ENCODE results near the gene CYP21A2. TPM values are rescaled to one million over a fixed set of nuclear protein-coding genes. Genes with fewer than 3 reads are reported as not detected.

Gene CYP21A2
- total RNA-seq, 1 donor from 2014 or later: 0.64 TPM

DNA sequence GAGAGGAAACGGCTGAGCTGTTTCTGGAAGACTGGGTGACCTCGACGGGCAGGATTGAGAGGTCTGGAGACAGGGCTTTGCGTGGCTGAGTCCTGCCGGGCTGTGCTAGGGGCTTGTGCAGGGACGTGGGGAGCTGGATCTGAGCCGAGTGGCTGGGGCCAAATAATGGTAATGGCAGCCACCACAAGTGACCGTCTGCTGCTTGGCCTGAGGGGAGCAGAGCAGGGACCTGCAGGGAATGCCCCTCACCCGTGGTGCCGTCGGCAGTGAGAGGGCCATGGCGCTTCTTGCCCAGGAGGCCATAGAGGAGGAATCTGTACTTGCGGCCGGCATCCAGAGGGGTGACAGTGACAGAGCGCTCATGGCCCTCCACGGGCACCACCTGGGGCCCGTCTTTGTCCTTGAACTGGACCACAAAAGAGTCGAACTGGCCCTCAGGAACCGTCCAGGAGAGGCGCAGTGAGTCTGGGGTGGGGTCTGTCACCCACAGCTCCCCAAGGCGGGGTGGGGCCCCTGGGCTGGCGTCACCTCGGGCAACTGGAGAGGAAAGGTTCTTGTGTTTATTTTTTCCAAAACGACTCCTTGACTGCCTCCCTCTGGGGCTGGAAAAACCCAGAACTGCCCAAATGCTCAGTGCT is 31.8 kb downstream of the CYP21A2 start:
- no peak overlapping the region for H3K27ac Mint-ChIP-seq (ENCODE audit: unreplicated experiment)
- peaks cover 10% of the 10 kb centered on the region for H3K9me3 Mint-ChIP-seq (ENCODE audit: unreplicated experiment)

DNA sequence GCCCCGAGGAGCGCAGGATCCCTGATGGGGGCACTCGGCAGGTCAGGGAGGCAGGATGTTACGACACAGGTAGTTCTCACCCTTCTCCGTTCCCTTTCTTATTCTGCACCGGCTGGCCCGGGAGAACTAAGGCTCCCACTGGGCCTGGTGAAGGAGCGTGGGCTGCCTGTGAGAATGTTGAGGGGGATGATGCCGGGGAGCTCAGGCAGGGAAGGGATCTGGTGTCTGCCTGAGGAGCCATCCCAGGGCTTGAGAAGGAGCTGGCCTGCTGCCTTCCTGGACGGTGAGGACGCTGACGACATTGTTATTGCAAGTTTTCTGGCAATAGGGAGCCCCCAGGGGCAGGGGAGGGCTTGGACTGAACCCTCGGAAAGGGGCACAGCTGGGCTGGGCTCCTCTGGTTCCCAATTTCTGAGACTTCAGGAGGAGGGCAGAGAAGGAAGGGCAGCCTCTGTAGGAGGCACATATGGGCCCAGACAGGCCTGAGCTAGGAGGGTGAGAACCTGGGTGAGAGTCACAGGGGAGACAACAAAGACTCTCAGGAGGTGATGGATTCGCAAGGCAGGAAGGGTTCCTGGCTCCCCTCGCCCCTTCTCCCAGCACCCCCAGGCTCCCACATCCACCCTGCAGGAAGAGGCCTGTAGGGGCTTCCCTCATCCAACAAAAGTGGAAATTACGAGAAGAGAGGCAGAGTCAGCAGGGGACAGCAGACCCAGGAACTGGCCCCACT is 32.8 kb downstream of the CYP21A2 start:
- Mint-ChIP-seq H3K36me3 (ENCODE audit: unreplicated experiment) (no peaks in the 10 kb centered on the region), H3K4me3 (ENCODE audit: unreplicated experiment) (no peak overlapping the region), H3K4me1 (ENCODE audit: low read depth, unreplicated experiment) (peaks cover 21% of the 10 kb centered on the region), H3K27ac (ENCODE audit: unreplicated experiment) (no peak overlapping the region), H3K9me3 (ENCODE audit: unreplicated experiment) (peaks cover 10% of the 10 kb centered on the region), H3K27me3 (ENCODE audit: unreplicated experiment) (peaks cover 20% of the 10 kb centered on the region)
- no peak for DNase-seq
- TF ChIP-seq, protein P1, sequence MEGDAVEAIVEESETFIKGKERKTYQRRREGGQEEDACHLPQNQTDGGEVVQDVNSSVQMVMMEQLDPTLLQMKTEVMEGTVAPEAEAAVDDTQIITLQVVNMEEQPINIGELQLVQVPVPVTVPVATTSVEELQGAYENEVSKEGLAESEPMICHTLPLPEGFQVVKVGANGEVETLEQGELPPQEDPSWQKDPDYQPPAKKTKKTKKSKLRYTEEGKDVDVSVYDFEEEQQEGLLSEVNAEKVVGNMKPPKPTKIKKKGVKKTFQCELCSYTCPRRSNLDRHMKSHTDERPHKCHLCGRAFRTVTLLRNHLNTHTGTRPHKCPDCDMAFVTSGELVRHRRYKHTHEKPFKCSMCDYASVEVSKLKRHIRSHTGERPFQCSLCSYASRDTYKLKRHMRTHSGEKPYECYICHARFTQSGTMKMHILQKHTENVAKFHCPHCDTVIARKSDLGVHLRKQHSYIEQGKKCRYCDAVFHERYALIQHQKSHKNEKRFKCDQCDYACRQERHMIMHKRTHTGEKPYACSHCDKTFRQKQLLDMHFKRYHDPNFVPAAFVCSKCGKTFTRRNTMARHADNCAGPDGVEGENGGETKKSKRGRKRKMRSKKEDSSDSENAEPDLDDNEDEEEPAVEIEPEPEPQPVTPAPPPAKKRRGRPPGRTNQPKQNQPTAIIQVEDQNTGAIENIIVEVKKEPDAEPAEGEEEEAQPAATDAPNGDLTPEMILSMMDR (IDR thresholded peaks at IDR 0.05; ENCODE audit: partially characterized antibody, unreplicated experiment): no peak

More for the DNA sequence above, 31.8 kb downstream of the CYP21A2 start:
- Mint-ChIP-seq H3K27me3 (ENCODE audit: unreplicated experiment) (peaks cover 16% of the 10 kb centered on the region), H3K36me3 (ENCODE audit: unreplicated experiment) (no peaks in the 10 kb centered on the region), H3K4me1 (ENCODE audit: low read depth, unreplicated experiment) (peaks cover 15% of the 10 kb centered on the region), H3K4me3 (ENCODE audit: unreplicated experiment) (no peak overlapping the region)
- TF ChIP-seq, protein P1 (IDR thresholded peaks at IDR 0.05; ENCODE audit: partially characterized antibody, unreplicated experiment): no peak
- DNase-seq: no peak

DNA sequence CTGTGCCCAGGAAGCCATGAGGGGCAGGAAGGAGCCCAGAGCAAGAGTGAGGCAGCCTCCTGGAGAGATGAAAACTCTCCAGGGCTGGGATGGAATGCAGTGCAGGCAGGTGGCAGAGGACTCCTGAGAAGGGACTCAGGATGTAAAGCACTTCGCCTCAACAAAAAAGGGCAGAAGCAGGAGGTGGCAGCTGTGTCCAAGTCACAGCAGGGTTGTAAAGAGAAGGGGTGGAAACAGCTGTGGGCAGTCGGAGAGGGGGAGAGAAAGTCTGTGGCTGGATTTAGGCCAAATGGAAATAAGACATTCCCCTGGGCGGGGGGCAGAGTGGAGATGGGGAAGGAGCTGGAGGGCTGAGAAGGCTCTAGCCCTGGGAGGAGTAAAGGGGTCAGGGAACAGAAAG is 34.9 kb downstream of the CYP21A2 start:
- H3K9me3 Mint-ChIP-seq (ENCODE audit: unreplicated experiment): peaks cover 8% of the 10 kb centered on the region
- peak overlapping the region; percentile 19 for H3K27ac Mint-ChIP-seq (ENCODE audit: unreplicated experiment)
- peaks cover 20% of the 10 kb centered on the region for H3K27me3 Mint-ChIP-seq (ENCODE audit: unreplicated experiment)
- TF ChIP-seq, protein P1 (IDR thresholded peaks at IDR 0.05; ENCODE audit: partially characterized antibody, unreplicated experiment): no peak
- peak overlapping the region; percentile 58 for H3K4me3 Mint-ChIP-seq (ENCODE audit: unreplicated experiment)
- H3K36me3 Mint-ChIP-seq (ENCODE audit: unreplicated experiment): no peaks in the 10 kb centered on the region
- peak; percentile 59 for DNase-seq
- H3K4me1 Mint-ChIP-seq (ENCODE audit: low read depth, unreplicated experiment): peaks cover 21% of the 10 kb centered on the region

DNA sequence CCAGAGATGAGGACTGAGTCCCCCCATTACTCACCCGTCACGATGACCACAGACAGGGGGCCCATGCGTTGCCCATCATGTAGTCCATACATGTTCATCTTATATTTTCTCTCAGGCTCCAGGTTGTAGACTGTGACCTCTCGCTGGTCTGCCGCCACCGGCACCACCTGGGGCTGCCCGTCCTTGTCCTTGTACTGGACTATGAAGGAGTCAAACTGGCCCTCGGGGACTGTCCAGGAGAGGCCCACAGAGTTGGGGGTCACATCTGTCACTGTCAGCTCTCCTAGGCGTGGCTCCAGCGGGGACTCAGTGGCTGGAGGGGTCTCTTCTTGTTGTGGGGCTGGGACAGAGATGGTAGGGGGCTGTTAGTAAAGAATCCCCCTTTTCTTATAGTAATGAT is 35.4 kb downstream of the CYP21A2 start:
- Mint-ChIP-seq H3K27ac (ENCODE audit: unreplicated experiment) (no peak overlapping the region), H3K9me3 (ENCODE audit: unreplicated experiment) (peaks cover 8% of the 10 kb centered on the region), H3K4me1 (ENCODE audit: low read depth, unreplicated experiment) (peaks cover 21% of the 10 kb centered on the region), H3K27me3 (ENCODE audit: unreplicated experiment) (peaks cover 20% of the 10 kb centered on the region), H3K4me3 (ENCODE audit: unreplicated experiment) (peak overlapping the region; percentile 11), H3K36me3 (ENCODE audit: unreplicated experiment) (no peaks in the 10 kb centered on the region)
- TF ChIP-seq, protein P1 (IDR thresholded peaks at IDR 0.05; ENCODE audit: partially characterized antibody, unreplicated experiment): no peak
- DNase-seq: no peak

DNA sequence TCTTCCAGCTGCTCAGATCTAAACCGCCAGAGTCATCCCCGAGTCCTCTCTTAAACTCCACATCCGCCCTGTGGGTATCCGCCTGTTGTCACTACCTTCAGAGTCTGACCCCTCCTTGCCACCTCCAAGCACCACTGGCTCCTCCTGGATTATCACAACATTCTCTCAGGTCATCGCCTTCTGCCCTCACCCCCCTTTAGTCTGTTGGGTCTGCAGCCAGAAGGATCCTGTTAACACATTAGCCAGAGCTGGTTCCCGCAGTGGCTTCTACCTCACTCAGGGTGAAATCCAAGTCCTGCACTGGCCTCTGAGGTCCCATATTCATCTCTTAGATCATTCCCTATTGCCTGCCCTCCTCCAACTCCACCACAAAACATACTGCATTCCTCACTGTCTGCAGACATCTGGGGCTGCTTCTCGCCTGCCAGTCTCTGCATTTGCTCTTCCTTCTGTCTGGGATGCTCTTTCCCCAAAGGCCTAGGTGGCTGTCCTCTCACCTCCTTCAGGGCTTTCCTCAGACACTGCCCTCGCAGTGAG is 36.8 kb downstream of the CYP21A2 start:
- peaks cover 5% of the 10 kb centered on the region for H3K9me3 Mint-ChIP-seq (ENCODE audit: unreplicated experiment)
- TF ChIP-seq, protein P1 (IDR thresholded peaks at IDR 0.05; ENCODE audit: partially characterized antibody, unreplicated experiment): no peak

More for the DNA sequence above, 36.8 kb downstream of the CYP21A2 start:
- DNase-seq: no peak
- no peaks in the 10 kb centered on the region for H3K36me3 Mint-ChIP-seq (ENCODE audit: unreplicated experiment)
- H3K27ac Mint-ChIP-seq (ENCODE audit: unreplicated experiment): no peak overlapping the region
- H3K4me3 Mint-ChIP-seq (ENCODE audit: unreplicated experiment): no peak overlapping the region
- peaks cover 18% of the 10 kb centered on the region for H3K4me1 Mint-ChIP-seq (ENCODE audit: low read depth, unreplicated experiment)
- H3K27me3 Mint-ChIP-seq (ENCODE audit: unreplicated experiment): peaks cover 20% of the 10 kb centered on the region
